Parathyroid adenoma (tissue), 2 donors: ENCODE measurements around the gene MLLT11.
"Not testable (repeated sequence)": the region's sequence is repeated elsewhere in the genome, so short reads cannot be mapped to it uniquely, and the experiment has no call there.

Source experiments
- H2AFZ ChIP-seq: fragments of 300-600 bp; sonication (generic); one replicate; pipeline ENCODE4 v1.7.0; 2017; ENCODE audit warnings: antibody characterized with exemption, mild to moderate bottlenecking
- H3K27ac ChIP-seq: fragments of 300-600 bp; sonication (generic); one replicate; pipeline ENCODE4 v1.7.0; 2017
- H3K27me3 ChIP-seq: fragments of 300-600 bp; sonication (generic); one replicate; pipeline ENCODE4 v1.7.0; 2017; ENCODE audit warnings: low read length; ENCODE audit not compliant: control insufficient read depth, insufficient read depth
- H3K36me3 ChIP-seq: fragments of 300-600 bp; sonication (generic); one replicate; pipeline ENCODE4 v1.7.0; 2017; ENCODE audit warnings: low read length; ENCODE audit not compliant: control insufficient read depth, insufficient read depth
- H3K4me1 ChIP-seq: fragments of 300-600 bp; sonication (generic); one replicate; pipeline ENCODE4 v1.7.0; 2017; ENCODE audit warnings: control low read depth
- H3K4me2 ChIP-seq: fragments of 300-600 bp; sonication (generic); one replicate; pipeline ENCODE4 v1.7.0; 2017; ENCODE audit warnings: low read length
- H3K4me3 ChIP-seq: fragments of 300-600 bp; sonication (generic); one replicate; pipeline ENCODE4 v1.7.0; 2017; ENCODE audit warnings: low read depth, low read length
- H3K79me2 ChIP-seq: fragments of 300-600 bp; sonication (generic); one replicate; pipeline ENCODE4 v1.7.0; 2017; ENCODE audit warnings: control low read depth
- H3K9ac ChIP-seq: fragments of 300-600 bp; sonication (generic); one replicate; pipeline ENCODE4 v1.7.0; 2017; ENCODE audit warnings: mild to moderate bottlenecking
- H3K9me3 ChIP-seq: fragments of 300-600 bp; sonication (generic); one replicate; pipeline ENCODE4 v1.7.0; 2017; ENCODE audit warnings: low read length; ENCODE audit not compliant: control insufficient read depth
- TF ChIP-seq, protein P1 (sequence below): fragments of 300-600 bp; sonication (generic); IDR thresholded peaks from one replicate; pipeline ENCODE4 v1.7.0; 2017; ENCODE audit warnings: antibody characterized with exemption, mild to moderate bottlenecking
- donor health status: primary hyperparathyroidism.

Gene MLLT11

DNA sequence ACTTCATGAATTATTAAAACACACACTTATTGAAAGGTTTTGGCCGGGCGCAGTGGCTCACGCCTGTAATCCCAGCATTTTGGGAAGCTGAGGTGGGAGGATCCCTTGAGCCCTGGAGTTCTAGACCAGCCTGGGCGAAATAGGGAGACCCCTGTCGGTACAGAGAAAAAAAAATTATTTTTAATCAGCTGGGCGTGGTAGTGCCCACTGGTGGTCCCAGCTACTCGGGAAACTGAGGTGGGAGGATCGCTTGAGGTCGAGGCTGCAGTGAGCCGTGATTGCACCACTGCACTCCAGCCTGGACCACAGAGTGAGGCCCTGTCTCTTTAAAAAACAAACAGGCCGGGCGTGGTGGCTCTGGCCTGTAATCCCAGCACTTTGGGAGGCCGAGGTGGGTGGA is 12.0 kb downstream of the MLLT11 start:
- Histone ChIP-seq H2AFZ (no peak overlapping the region), H3K4me1 (no peaks in the 10 kb centered on the region), H3K4me3 (no peak overlapping the region), H3K27me3 (no peaks in the 10 kb centered on the region), H3K79me2 (no peaks in the 10 kb centered on the region), H3K36me3 (no peaks in the 10 kb centered on the region), H3K4me2 (no peak overlapping the region), H3K27ac (no peak overlapping the region), H3K9ac (no peak overlapping the region), H3K9me3 (no peaks in the 10 kb centered on the region)
- TF ChIP-seq, protein P1, sequence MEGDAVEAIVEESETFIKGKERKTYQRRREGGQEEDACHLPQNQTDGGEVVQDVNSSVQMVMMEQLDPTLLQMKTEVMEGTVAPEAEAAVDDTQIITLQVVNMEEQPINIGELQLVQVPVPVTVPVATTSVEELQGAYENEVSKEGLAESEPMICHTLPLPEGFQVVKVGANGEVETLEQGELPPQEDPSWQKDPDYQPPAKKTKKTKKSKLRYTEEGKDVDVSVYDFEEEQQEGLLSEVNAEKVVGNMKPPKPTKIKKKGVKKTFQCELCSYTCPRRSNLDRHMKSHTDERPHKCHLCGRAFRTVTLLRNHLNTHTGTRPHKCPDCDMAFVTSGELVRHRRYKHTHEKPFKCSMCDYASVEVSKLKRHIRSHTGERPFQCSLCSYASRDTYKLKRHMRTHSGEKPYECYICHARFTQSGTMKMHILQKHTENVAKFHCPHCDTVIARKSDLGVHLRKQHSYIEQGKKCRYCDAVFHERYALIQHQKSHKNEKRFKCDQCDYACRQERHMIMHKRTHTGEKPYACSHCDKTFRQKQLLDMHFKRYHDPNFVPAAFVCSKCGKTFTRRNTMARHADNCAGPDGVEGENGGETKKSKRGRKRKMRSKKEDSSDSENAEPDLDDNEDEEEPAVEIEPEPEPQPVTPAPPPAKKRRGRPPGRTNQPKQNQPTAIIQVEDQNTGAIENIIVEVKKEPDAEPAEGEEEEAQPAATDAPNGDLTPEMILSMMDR, result no peak

DNA sequence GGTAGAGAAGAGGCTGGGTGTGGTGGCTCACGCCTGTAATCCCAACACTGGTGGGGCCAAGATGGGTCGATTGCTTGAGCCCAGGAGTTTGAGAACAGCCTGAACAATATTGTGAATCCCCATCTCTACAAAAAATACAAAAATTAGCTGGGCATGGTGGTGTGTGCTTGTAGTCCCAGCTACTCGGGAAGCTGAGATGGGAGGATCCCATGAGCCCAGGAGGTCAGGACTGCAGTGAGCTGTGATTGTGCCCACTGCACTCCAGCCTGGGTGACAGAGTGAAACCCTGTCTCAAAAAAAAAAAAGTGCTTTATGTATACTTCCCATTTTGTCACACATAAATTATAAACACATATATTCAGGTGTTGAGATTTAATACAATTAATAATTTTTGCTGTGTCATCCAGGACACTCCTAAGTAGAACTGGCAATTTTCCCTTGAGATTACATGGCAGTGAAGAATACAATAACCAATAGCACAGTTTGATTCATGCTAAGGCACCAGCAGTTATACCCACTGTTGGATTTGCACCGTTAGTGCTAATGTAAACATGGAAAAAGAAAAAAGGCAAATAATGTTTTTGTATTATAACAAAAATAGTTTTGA is 25.9 kb downstream of the MLLT11 start:
- Histone ChIP-seq H3K79me2 (no peaks in the 10 kb centered on the region), H3K9me3 (no peaks in the 10 kb centered on the region), H3K4me3 (no peak overlapping the region), H3K27me3 (no peaks in the 10 kb centered on the region), H2AFZ (no peak overlapping the region), H3K4me2 (no peak overlapping the region), H3K4me1 (no peaks in the 10 kb centered on the region), H3K9ac (no peak overlapping the region), H3K36me3 (no peaks in the 10 kb centered on the region), H3K27ac (no peak overlapping the region)
- TF ChIP-seq, protein P1, result no peak

DNA sequence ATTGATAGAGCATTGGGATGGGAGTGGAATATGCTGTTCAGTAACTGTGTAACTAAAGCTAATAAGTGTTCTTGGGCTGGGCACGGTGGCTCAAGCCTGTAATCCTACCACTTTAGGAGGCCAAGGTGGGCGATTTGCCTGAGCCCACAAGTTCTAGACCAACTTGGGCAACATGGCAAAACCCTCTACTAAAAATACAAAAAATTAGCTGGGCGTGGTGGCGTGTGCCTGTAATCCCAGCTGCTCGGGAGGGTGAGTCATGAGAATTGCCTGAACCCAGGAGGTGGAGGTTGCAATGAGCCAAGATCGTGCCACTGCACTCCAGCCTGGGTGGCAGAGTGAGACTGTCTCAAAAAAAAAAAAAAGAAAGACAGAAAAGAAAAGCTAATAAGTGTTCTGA is 37.2 kb downstream of the MLLT11 start:
- H3K4me2 ChIP-seq, H3K9me3 ChIP-seq, H3K9ac ChIP-seq, H3K4me1 ChIP-seq, H3K79me2 ChIP-seq, H2AFZ ChIP-seq, H3K27me3 ChIP-seq, H3K27ac ChIP-seq, H3K36me3 ChIP-seq, H3K4me3 ChIP-seq: not testable (repeated sequence)

DNA sequence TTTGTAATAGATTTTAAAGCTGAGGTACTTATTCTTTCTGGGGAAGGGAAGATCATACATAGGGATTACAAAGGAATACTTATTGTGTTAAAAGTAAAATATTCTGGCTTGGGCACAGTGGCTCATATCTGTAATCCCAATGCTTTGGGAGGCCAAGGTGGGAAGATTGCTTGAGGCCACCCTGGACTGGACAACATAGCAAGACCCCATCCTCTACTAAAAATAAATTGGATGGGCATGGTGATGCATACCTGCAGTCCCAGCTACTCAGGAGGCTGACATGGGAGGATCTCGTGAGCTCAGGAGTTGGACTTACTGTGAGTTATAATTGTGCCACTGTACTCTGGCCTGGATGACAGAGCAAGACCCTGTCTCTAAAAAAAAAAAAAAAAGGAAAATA is 37.9 kb downstream of the MLLT11 start:
- no peak overlapping the region for H3K4me3 ChIP-seq
- H3K4me2 ChIP-seq, result no peak overlapping the region
- H3K9ac ChIP-seq, result no peak overlapping the region
- no peak overlapping the region for H2AFZ ChIP-seq
- H3K36me3 ChIP-seq, result no peaks in the 10 kb centered on the region
- H3K4me1 ChIP-seq, result no peaks in the 10 kb centered on the region
- H3K9me3 ChIP-seq, result no peaks in the 10 kb centered on the region
- H3K27me3 ChIP-seq, result no peaks in the 10 kb centered on the region
- TF ChIP-seq, protein P1, result no peak
- no peaks in the 10 kb centered on the region for H3K79me2 ChIP-seq
- H3K27ac ChIP-seq, result no peak overlapping the region

DNA sequence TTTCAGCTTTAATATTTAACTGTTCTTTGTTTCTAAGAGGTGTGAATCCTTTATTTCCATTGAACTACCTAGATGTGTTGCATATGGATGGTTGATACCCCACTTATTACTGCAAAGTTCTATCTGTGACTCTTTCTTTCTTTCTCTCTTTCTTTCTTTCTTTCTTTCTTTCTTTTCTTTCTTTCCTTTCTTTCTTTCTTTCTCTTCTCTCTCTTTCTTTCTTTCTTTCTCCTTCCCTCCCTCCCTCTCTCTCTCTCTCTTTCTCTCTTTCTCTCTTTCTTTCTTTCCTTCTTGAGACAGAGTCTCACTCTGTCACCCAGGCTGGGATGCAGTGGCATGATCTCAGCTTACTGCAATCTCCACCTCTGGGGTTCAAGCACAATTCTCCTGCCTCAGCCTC is 44.4 kb downstream of the MLLT11 start:
- Histone ChIP-seq H3K9me3 (no peaks in the 10 kb centered on the region), H3K79me2 (no peaks in the 10 kb centered on the region), H3K36me3 (no peaks in the 10 kb centered on the region), H3K4me2 (no peak overlapping the region), H2AFZ (no peak overlapping the region), H3K27ac (no peak overlapping the region), H3K4me3 (no peak overlapping the region), H3K4me1 (no peaks in the 10 kb centered on the region), H3K27me3 (no peaks in the 10 kb centered on the region), H3K9ac (no peak overlapping the region)
- TF ChIP-seq, protein P1, result no peak
